HG03439 (cell line): ENCODE data around the gene GRK2.

Source experiments
- ATAC-seq: cut with Tn5 transposase; IDR thresholded peaks from one replicate; pipeline ENCODE4 v1.9.1; 2021; ENCODE audit warnings: mild to moderate bottlenecking, moderate library complexity; ENCODE audit not compliant: unreplicated experiment

GRK2 gene

DNA sequence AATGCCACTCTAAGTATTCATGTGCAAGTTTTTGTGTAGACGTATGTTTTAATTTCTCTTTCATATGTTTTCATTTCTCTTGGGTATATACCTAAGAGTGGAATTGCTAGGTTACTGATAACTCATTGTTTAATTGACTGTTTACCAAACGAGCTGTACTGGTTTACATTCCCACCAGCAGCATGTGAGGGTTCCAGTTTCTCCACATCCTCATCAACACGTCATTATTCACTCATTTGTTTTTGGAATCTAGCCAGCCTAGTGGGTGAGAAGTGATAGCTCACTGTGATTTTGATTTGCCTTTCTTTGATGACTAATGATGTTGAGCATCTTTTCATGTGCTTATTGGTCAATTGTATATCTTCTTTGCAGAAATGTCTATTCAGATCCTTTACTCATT lies 26.8 kb downstream of the GRK2 start:
- ATAC-seq, result no peak

DNA sequence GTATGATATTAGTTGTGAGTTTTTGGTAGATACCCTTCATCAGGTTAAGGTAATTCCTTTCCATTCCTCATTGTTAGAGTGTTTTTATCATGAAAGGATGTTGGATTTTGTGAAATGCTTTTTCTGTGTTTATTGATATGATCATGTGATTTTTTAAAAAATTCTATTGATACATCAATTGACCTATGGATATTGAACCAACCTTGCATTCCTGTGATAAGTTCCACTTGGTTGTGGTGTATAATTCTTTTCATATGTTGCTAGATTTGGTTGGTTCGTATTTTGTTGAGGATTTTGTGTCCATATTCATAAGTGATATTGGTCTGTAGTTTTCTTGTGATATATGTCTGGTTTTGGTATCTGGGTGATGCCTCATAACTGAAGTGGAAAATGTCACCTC lies 29.6 kb downstream of the GRK2 start:
- no peak for ATAC-seq

DNA sequence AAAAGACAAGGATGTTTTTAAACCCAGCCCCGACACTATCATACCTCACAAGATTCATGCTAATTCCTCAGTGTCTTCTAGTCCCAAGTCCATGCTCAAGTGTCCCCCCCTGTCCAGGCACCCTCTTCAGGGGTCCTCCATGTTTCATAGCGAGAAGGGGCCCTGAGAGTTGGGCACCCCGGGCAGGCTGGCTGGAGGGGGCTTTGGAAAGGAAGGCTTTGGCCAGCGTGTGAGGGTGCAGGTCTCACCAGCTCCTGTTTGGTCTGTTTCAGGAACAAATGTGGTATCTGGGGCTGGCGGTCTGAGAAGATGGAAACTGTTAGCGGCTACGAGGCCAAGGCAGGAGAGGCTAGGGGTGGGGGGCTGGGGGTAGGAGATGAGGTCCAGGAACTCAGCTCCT lies 32.5 kb downstream of the GRK2 start:
- ATAC-seq, result no peak

DNA sequence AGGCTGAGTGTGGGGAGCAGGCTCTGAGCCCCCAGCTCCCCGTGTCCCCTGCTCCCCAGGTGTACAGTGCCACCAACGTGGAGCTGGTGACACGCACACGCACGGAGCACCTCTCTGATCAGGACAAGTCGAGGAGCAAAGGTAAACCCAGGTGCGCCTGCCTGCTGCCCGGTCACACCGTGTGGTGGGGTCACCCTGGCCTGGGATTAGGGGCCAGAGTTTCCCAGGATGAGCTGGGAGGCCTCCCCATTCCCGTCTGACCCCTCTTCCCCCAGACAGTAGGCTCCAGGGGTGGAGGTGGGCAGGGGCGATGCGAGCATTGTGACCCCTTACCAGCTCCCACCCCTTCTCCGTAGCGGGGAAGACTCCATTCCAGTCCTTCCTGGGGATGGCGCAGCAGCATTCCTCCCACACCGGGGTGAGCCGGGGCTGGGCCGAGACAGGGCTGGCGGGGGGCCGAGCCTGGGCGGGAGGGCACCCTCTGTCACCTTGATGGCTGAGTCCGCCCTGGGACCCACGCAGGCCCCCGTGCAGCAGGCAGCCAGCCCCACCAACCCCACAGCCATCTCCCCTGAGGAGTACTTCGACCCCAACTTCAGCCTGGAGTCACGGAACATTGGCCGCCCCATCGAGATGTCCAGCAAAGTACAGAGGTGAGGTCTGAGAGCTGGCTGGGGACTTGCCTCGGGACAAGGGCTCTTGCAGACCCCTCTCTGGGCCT lies 33.4 kb downstream of the GRK2 start:
- ATAC-seq, result no peak

DNA sequence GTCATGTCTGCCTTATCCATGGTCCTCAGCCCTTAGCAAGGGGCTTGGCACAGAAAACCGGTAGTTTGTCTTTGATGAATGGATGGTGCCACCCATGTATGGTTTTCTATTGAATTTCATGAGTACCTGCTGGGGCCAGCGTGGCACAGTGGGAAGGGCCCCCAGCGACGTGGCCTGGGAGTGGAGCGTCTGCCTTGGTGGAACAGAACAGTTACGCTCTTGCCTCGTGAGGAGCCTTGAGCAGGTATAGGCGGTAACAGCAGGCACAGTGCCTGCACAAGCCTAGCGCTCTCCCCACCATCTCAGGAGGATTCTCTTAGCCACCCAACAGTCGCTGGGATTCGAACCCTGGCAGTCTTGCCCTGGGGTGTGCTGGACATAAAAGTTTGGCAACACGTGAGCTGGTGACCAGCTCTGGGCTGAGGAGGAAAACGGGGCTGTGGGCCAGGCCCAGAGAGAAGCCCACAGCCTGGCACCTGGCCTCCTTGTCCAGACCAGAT lies 34.0 kb downstream of the GRK2 start:
- no peak for ATAC-seq

DNA sequence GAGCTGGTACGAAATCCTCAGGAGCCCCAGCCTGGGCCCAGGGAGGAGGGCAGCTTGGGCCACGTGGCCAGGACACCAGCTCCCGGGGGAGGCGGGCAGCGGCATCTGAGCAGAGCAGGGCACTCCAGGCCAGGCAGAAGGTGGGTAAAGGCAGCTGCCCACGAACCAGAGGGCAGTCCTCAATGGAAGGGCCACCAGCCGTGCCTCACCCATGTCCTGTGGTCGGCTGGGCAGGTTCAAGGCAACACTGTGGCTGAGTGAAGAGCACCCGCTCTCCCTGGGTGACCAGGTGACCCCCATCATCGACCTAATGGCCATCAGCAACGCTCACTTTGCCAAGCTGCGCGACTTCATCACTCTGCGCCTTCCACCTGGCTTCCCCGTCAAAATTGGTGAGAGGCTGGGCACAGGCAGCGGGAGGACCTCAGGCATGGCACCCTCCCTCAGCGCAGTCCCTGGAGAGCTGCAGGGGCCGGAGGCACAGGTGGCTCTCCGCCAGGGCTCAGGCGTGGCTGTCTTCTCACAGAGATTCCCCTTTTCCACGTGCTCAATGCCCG lies 34.6 kb downstream of the GRK2 start:
- ATAC-seq, result no peak

DNA sequence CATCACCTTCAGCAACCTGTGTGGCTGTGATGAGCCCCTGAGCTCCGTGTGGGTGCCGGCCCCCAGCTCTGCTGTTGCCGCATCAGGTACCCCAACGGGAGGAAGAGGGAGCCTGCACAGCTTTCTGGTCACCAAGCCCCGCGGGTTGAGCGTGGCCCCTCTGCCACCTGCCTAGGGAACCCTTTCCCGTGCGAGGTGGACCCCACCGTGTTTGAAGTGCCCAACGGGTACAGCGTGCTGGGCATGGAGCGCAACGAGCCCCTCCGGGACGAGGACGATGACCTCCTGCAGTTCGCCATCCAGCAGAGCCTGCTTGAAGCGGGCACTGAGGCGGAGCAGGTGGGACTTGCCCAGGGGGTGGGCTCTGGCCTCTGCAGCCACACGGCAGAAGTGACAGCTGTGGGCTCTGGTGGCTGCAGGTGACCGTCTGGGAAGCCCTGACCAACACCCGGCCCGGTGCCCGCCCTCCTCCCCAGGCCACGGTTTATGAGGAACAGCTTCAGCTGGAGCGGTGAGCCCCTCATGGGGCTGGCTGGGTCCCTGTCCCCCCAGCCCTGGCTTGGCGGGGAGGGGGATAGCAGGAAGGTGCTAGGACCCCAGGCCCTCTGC lies 35.1 kb downstream of the GRK2 start:
- no peak for ATAC-seq

DNA sequence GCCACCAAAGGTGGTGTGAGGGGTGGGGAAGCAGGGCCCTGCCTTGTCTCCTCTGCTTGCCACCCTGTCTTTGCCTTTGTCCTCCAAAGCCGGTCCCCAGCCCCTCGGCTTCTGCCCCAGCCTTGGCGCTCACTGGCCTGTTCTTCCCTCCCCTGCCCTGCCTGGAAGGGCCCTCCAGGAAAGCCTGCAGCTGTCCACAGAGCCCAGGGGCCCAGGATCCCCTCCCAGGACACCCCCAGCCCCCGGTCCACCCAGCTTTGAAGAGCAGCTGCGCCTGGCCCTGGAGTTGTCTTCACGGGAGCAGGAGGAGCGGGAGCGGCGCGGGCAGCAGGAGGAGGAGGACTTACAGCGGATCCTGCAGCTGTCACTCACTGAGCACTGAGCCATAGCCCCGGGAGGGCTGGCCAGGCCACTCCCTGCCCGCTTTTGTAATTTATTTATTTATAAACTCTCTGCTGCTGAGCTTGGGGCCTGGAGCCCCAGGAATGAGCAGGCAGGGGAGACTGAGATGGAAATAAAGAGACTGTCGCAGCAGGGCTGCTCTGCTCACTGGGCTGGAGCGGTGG lies 35.8 kb downstream of the GRK2 start:
- no peak for ATAC-seq

DNA sequence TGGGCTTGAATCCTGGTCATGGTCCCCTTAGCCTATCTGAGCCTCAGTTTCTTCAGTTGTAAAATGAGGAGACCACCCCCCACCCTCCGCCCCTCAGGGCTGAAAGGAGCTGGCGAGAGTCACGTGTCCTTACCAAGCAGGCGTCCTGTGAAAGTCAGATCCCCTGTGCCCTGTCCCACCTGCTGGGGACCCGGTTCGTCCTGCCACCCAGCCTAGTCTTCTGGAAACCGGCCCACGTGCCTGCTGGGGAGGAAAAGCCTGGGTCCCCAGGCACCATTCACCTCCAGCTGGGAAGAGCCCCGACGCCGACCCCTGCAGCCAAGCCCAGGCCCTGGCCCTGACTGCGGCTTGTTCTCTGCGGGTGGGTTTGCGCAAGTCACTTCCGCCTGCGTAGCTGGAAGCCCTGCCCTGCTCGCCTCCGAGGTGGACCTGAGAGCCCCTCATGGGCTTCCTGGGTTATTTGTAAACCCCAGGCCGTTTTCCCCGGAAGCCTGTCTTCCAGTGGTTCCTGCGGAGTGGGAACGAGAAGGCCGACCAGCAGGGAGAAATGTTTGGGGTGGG lies 36.4 kb downstream of the GRK2 start:
- no peak for ATAC-seq

DNA sequence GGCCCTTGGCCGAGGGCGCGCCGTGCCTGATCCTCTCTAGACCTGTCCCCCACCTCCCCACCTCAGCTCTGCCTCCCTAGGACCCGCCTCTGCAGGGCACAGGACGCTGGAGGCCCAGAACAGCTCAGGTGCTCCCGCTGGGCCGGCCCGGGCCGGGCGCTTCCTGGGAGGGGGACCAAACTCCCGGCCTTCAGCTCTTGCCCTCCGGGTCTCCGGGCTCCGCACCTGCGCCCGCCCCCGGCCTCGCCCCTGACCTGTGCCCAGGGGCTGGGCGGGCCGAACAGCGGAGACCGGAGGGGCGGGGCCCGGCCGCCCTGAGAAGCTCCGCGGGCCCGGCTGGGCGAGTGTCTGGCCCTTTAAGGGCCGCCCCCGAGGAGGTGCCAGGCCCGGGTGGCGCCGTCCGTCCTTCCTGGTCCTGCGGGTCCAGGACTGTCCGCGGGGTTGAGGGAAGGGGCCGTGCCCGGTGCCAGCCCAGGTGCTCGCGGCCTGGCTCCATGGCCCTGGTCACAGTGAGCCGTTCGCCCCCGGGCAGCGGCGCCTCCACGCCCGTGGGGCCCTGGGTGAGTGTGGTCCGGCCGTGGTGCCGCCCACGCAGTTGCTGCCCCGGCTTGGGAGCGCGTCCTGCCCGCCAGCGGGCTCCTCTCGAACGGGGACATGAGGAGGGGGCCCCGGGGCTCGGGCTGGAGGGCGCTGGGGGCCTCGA lies 37.0 kb downstream of the GRK2 start, which contains the start of gene SSH3:
Gene SSH3 (plus strand): TSS at position 399 of the 703 bp plus-strand sequence. CDS start 96 bp downstream, at position 495.
- ATAC-seq, result no peak

DNA sequence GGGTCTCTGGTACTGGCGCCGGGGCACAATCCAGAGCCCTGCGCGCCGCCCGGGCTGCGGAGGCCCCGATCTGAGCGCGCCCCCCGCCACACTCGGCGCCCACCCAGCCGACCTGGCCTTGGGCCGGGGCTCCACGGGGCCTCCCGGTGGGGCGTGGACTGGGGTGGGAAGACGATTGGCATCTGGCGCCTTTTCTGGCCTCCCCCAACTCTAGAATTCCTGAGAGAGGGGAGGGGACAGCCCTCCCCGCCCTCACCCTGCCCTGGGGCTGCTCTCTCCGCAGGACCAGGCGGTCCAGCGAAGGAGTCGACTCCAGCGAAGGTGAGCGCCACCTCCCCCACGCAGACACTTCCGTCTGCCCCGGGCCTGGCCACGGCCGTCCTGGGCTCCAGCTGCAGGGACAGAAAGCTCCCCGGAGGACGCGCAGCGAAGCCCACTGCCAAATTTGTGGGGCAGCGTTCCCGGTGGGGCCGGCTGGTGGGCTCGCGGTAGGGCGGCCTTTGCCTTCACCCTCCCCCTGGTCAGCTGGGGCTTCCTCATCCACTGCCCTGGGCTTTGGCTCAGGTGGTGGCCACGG lies 37.6 kb downstream of the GRK2 start:
- ATAC-seq, result no peak

DNA sequence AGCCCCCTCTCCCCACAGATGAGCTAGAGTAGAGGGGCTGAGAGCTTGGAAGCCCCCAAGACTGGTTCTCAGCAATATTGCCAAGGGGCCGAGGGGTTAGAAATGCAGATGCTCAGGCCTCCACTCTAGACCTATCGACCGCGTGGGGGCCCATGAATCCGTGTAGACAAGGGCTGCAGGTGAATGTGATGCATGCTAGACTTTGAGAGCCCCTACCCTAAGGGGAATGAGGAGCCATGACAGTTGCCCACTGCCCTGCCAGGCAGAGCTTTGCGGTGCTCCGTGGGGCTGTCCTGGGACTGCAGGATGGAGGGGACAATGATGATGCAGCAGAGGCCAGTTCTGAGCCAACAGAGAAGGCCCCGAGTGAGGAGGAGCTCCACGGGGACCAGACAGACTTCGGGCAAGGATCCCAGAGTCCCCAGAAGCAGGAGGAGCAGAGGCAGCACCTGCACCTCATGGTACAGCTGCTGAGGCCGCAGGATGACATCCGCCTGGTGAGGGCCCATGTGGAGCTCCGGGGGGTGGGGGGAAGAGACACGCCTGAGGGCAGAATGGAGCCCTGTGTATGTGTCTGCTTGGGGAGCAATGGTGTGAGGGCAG lies 38.3 kb downstream of the GRK2 start:
- no peak for ATAC-seq

DNA sequence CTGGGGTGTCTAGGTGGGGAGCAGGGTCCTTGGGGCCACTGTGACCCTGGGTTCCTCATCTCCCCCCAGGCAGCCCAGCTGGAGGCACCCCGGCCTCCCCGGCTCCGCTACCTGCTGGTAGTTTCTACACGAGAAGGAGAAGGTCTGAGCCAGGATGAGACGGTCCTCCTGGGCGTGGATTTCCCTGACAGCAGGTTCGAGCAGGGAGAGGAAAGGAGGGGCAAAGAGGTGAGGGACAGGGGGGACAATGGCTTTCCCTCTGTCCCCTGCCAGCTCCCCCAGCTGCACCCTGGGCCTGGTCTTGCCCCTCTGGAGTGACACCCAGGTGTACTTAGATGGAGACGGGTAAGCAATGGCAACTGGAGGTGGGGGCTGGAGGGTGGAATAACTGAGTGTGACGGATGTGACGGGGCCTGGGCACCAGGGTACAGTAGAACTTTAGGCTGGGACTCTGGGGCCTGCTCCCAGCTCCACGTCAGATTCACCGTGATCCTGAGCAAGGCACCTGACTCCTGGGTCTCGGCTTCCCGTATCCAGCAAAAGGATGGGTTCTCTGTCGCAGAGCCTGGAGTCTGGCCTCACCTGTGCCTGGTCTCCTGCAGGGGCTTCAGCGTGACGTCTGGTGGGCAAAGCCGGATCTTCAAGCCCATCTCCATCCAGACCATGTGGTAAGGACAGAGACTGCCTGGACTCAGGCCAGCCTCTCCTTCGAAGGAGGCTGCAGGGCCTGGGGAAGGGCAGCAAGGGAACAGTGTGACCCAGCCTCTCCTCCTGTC lies 40.7 kb downstream of the GRK2 start:
- no peak for ATAC-seq

DNA sequence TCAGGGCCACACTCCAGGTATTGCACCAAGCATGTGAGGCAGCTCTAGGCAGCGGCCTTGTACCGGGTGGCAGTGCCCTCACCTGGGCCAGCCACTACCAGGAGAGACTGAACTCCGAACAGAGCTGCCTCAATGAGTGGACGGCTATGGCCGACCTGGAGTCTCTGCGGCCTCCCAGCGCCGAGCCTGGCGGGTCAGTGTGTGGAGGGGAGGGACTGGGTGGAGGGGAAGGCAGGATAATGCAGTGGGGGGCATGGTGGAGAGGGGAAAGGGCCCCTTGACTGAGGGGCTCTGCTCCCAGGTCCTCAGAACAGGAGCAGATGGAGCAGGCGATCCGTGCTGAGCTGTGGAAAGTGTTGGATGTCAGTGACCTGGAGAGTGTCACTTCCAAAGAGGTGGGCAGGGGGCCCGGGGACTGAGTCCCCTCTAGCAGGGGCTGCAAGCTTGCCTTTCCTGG lies 41.3 kb downstream of the GRK2 start:
- ATAC-seq, result no peak

DNA sequence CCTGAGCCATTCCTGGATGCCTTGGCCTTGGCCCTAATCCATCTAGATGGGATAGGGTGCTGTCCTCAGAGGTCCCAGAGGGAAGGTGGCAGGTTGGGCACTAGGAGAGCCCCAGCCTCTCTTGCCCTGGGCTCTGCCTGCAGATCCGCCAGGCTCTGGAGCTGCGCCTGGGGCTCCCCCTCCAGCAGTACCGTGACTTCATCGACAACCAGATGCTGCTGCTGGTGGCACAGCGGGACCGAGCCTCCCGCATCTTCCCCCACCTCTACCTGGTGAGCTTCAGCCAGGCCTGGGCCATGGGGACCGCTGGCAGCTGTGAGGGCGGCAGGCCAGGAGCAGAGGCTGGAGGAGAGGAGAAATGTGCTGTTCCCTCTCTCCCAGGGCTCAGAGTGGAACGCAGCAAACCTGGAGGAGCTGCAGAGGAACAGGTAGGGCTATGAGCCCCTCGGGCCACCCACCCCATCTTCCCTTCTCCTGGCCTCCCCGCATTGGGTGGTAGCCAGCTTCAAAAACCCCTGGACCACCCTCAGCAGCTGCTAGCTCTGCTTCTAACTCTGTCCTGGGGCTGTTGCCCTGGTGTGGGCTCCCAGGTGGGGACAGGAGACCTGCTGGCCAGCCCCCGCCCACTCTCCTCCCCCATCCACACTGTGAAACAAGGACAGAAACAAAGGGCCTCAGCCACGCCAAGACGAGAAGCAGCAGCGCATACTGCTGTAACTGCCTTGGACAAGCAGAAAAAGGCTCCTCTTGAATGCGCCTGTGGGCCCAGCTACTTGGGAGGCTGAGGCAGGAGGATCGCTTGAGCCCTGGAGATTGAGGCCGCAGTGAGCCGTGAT lies 42.0 kb downstream of the GRK2 start:
- no peak for ATAC-seq

DNA sequence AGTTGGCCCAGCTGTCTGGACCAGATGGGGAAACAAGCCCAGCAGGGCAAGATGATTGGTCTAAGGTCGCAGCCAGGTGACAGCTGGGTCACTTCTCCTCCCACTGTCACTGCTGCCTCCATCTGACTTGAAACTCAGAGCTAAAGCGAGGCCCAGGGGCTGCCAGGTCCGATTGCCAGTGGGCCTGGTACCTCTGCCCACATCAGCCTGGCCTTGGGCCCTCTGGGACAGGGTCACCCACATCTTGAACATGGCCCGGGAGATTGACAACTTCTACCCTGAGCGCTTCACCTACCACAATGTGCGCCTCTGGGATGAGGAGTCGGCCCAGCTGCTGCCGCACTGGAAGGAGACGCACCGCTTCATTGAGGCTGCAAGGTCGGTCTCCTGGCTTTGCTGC lies 42.9 kb downstream of the GRK2 start:
- ATAC-seq, result no peak

DNA sequence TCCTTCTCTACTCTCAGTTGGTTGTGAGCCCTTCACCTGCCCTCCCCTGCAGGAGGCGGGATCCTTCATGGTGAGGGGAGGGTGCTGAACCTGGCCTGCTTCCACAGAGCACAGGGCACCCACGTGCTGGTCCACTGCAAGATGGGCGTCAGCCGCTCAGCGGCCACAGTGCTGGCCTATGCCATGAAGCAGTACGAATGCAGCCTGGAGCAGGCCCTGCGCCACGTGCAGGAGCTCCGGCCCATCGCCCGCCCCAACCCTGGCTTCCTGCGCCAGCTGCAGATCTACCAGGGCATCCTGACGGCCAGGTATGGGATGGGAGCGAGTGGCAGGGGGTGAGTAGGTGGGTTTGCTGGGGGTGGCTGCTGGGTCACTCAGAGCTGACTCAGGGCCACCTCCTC lies 43.4 kb downstream of the GRK2 start:
- no peak for ATAC-seq

DNA sequence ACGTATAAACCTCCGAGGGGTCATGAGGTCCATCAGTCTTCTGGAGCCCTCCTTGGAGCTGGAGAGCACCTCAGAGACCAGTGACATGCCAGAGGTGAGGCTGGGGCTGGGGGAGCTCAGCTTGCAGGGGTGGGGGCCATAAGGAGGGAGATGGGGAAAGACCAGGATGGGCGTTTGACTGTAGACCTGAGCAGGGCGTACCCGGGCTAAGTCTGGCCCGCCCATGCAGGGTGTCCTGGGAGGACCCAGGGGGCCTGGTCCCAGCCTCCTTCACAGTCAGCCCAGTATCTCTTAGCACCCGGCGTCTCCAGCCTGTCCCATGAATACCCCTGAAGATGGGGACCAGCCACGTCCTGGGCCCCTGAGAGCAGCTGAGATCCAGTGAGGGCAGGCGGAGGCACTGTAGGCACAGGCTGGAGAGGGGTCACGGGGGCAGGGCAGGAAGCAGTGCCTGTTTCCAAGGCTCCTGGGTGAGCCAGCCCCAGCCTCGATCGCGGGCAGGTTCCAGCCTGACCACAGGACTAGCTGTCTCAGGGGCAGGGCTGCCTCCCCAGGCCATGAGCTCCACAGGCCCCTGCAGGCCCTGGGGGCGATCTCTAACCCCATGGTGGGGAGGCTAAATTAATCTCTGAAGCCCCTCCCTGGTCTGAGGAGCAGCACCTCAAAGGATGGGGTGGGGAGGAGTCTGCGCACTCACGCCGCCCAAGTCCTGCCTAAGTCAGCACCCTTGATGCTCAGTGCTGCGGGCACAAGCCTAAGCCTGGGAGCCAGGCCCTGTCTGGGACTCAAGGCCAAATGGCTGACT lies 44.2 kb downstream of the GRK2 start:
- ATAC-seq, result no peak
